ENCODE data around the gene RAVER2. TPM values are rescaled to one million over a fixed set of nuclear protein-coding genes. Genes with fewer than 3 reads are reported as not detected.

Gene RAVER2
- total and polyA plus RNA-seq, 10 of the 15 experiments (the other 5 are each of a cell fraction or from before 2014, with no cell fraction given): 0.09 to 0.59 (median 0.41) TPM; not detected in 2

DNA sequence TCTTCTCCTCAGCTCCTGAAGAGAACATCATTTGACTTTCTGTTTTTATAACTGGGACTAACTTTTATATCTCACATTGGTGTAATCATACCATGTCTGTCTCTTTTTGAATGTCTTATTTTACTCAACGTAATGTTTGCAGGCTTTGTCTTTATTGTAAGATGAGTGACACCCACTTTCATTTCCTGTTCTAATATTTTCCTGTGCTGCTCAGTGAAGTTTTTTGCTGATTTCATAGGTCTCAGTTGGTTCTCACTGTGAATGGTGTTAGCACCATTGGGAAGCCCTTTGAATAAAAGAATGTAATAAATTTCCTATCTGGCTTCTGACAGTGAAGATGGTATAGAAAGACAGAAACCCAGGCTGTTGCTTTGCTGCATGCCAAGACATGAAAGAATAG, 84.0 kb downstream of the RAVER2 start:
- intact Hi-C loops (cut with micrococcal nuclease; ENCODE audit: unreplicated experiment) (no loop called here), in situ Hi-C loops (cut with MboI) (no loop called here)
- BruUV-seq (replicated peaks): no TSS peak
- ChIA-PET SMC1A (ENCODE audit: uncharacterized antibody, unreplicated experiment) (interaction anchor here (0.6 kb wide), 1 partner anchor 22 kb away, joined by 3 read pairs; no protein-coding TSS in a partner anchor), POLR2A (no interaction called here), RAD21 (ENCODE audit: unreplicated experiment) (no interaction called here), CTCF (no interaction called here)
- no peak overlapping the region for H3K4me3 ChIP-seq
- DNase-seq (ENCODE audit: low read depth, low spot score): no peak
- H3K79me2 ChIP-seq (ENCODE audit: control insufficient read depth, insufficient read depth, low read length): no peaks in the 10 kb centered on the region
- ATAC-seq: no peak; the same call in 2 of the 3 replicates
- FAIRE-seq: no peak
- 0% methylated on average over 1 of the region's 1 CpG for WGBS (ENCODE audit: insufficient coverage, insufficient replicate concordance, low lambda C conversion rate, missing lambda C conversion rate)
- H3K9ac ChIP-seq (ENCODE audit: control insufficient read depth, insufficient read depth, low read length): no peak overlapping the region
- no peaks in the 10 kb centered on the region for H3K27me3 ChIP-seq (replicated peaks in 1 of 2; ENCODE audit: control insufficient read depth in 2 of 2, insufficient read depth in 2 of 2, low read length in 1 of 2)
- no peak overlapping the region for H3K4me2 ChIP-seq (ENCODE audit: control insufficient read depth, insufficient read depth)
- no peak overlapping the region for H2AFZ ChIP-seq (ENCODE audit: control insufficient read depth, low read depth, low read length)
- H3K9me3 ChIP-seq (replicated peaks; ENCODE audit: control insufficient read depth, insufficient read depth, low read length): no peaks in the 10 kb centered on the region
- TF ChIP-seq SPI1 (IDR thresholded peaks at IDR 0.05; ENCODE audit: borderline replicate concordance, insufficient read depth, low read depth, low read length) (peak; percentile 43; the same call in 1 of the 2 replicates), NR2F1 (conservative IDR thresholded peaks at IDR 0.05) (no peak), CBX5 (IDR thresholded peaks at IDR 0.05; ENCODE audit: low read depth) (no peak), NFXL1 (IDR thresholded peaks at IDR 0.05; ENCODE audit: borderline replicate concordance) (no peak), ETV6 (conservative IDR thresholded peaks at IDR 0.05 in 1 of 2, IDR thresholded peaks at IDR 0.05 in 1 of 2; ENCODE audit: borderline replicate concordance in 1 of 2, low read depth in 1 of 2) (no peak), SIN3A (IDR thresholded peaks at IDR 0.05; ENCODE audit: low read depth, low read length) (no peak), CHD2 (IDR thresholded peaks at IDR 0.05; ENCODE audit: borderline replicate concordance, low read depth, low read length) (no peak), YY1 (IDR thresholded peaks at IDR 0.05; ENCODE audit: low read depth, low read length) (no peak), BMI1 (IDR thresholded peaks at IDR 0.05; ENCODE audit: borderline replicate concordance) (no peak), ZNF217 (IDR thresholded peaks at IDR 0.05) (no peak), SP1 (IDR thresholded peaks at IDR 0.05; ENCODE audit: low read depth, low read length) (no peak)
- TF ChIP-seq, protein P1, sequence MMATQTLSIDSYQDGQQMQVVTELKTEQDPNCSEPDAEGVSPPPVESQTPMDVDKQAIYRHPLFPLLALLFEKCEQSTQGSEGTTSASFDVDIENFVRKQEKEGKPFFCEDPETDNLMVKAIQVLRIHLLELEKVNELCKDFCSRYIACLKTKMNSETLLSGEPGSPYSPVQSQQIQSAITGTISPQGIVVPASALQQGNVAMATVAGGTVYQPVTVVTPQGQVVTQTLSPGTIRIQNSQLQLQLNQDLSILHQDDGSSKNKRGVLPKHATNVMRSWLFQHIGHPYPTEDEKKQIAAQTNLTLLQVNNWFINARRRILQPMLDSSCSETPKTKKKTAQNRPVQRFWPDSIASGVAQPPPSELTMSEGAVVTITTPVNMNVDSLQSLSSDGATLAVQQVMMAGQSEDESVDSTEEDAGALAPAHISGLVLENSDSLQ (IDR thresholded peaks at IDR 0.05): peak; percentile 77
- peaks cover 0 to 4% of the 10 kb centered on the region in 2 experiments; a peak in 1 of 4 replicates for H3K36me3 ChIP-seq (ENCODE audit: control insufficient read depth in 2 of 2, insufficient read depth in 2 of 2, low read length in 1 of 2)
- H4K20me1 ChIP-seq (ENCODE audit: control insufficient read depth, insufficient read depth): no peaks in the 10 kb centered on the region
- H3K27ac ChIP-seq (ENCODE audit: control insufficient read depth, insufficient read depth): no peak overlapping the region
- H3K4me1 ChIP-seq (ENCODE audit: control insufficient read depth, insufficient read depth, low read length): peaks cover 5% of the 10 kb centered on the region

Data from GM12878 (cell line).